Measurements from ENCODE around the gene GPR156.

DNA sequence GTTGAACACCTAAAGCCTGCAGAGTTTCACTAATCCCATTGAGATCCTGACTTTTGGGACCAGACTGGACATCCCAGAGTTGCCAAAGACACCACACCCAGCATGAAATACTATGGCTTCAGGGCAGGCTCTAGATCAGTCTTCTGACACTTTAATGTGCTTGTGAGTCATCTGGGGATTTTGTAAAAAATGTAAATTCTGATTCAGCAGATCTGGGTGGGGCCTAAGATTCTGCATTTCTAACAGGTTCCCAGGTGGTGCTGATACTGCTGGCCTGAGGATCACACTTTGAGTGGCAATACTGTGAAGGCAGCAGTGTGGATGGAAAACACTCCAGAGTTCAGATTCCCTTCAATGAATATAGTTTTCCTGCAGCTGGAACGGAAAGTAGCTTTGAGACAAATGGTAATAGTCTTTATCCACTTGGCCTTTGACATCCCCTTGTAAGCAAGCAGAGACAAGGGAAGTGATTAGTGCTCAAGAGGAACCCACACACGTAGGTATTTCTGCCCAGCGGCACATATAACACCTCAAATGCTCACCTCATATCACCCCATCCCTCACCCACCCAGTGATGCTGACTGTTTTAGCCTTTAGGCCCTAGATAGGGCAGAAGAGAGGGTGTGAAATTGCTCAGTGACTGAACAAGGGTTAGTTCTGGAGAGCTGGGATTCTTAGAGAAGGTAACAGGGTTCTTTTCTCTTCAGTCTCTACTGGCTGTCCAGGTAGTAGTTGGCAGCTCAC is 139.3 kb downstream of the GPR156 start:
- TF ChIP-seq, protein P1, sequence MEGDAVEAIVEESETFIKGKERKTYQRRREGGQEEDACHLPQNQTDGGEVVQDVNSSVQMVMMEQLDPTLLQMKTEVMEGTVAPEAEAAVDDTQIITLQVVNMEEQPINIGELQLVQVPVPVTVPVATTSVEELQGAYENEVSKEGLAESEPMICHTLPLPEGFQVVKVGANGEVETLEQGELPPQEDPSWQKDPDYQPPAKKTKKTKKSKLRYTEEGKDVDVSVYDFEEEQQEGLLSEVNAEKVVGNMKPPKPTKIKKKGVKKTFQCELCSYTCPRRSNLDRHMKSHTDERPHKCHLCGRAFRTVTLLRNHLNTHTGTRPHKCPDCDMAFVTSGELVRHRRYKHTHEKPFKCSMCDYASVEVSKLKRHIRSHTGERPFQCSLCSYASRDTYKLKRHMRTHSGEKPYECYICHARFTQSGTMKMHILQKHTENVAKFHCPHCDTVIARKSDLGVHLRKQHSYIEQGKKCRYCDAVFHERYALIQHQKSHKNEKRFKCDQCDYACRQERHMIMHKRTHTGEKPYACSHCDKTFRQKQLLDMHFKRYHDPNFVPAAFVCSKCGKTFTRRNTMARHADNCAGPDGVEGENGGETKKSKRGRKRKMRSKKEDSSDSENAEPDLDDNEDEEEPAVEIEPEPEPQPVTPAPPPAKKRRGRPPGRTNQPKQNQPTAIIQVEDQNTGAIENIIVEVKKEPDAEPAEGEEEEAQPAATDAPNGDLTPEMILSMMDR (IDR thresholded peaks at IDR 0.05 in 4 of 5, conservative IDR thresholded peaks at IDR 0.05 in 1 of 5): no peak
- no peak for TF ChIP-seq POLR2A (IDR thresholded peaks at IDR 0.05)

Measured in gastrocnemius medialis (tissue), 4 donors.